Naive thymus-derived CD8-positive, alpha-beta T cell (primary cell): Measurements from ENCODE around the gene MAGI1. TPM values are rescaled to one million over a fixed set of nuclear protein-coding genes. Genes with fewer than 3 reads are reported as not detected.
"Not testable (repeated sequence)": the region's sequence is repeated elsewhere in the genome, so short reads cannot be mapped to it uniquely, and the experiment has no call there.

Experiments
- ATAC-seq, 2 donors: fragments of 150-1000 bp; cut with Tn5 transposase in 1 of 2; sonication (Bioruptor Pico), chemical (Tn5 transposase) in 1 of 2; 1 replicate in 1 of 2; 2 replicates in 1 of 2; pipeline ENCODE4 v1.10.0; 2021; ENCODE audit warnings: mild to moderate bottlenecking in 2 of 2, moderate library complexity in 2 of 2
- POLR2A ChIA-PET: fragments of 350-600 bp; sonication (Branson Sonifier 250); formaldehyde crosslinking; loops from one replicate; lab custom pipeline; 2021; ENCODE audit warnings: antibody characterized with exemption; lab: Charles Lee
- DNase-seq, 10 donors: peaks; one replicate each; pipeline versions ENCODE4 v3.0.0 to v3.0.0-alpha.2; 2020 to 2022
- H3K27ac Mint-ChIP-seq, 10 donors: one replicate each; pipeline ENCODE4 v1.8.0; 2020 to 2022; ENCODE audit warnings: mild to moderate bottlenecking in 10 of 10, mixed read lengths in 10 of 10, moderate library complexity in 4 of 10, inconsistent platforms in 1 of 10
- H3K27me3 Mint-ChIP-seq, 5 donors: one replicate each; pipeline ENCODE4 v1.8.0; 2021 to 2022; ENCODE audit warnings: mixed read lengths in 5 of 5
- H3K36me3 Mint-ChIP-seq, 3 donors: one replicate each; pipeline ENCODE4 v1.8.0; 2020 to 2022; ENCODE audit warnings: mixed read lengths in 3 of 3, mild to moderate bottlenecking in 2 of 3, inconsistent platforms in 1 of 3
- H3K4me1 Mint-ChIP-seq, 4 donors: one replicate each; pipeline ENCODE4 v1.8.0; 2021 to 2022; ENCODE audit warnings: mixed read lengths in 4 of 4
- H3K4me3 Mint-ChIP-seq, 10 donors: one replicate each; pipeline ENCODE4 v1.8.0; 2020 to 2022; ENCODE audit warnings: mild to moderate bottlenecking in 10 of 10, mixed read lengths in 10 of 10, moderate library complexity in 6 of 10, inconsistent platforms in 1 of 10
- H3K9me3 Mint-ChIP-seq, 9 donors: one replicate each; pipeline ENCODE4 v1.8.0; 2020 to 2022; ENCODE audit warnings: mixed read lengths in 9 of 9, mild to moderate bottlenecking in 3 of 9, inconsistent platforms in 1 of 9, moderate library complexity in 1 of 9
- polyA plus RNA-seq, 3 donors: library from polyadenylated mRNA; unstranded; fragments of 300-500 nt; fragmentation: Illumina TruSeq; gene quantifications; one replicate each; pipeline ENCODE4 v1.2.3, GENCODE V29; 2021
- total RNA-seq, 8 experiments: library from RNA in 2 of 8; stranded (reverse) in 2 of 8; gene quantifications; one replicate each; pipeline ENCODE4 v1.2.3 and lab custom pipeline; 2021 to 2026

MAGI1 gene
- total and polyA plus RNA-seq, 5 experiments from 2014 or later = not detected

GRCh38 chr3:65859612-65860011 lies 179.1 kb downstream of the MAGI1 start:
- ATAC-seq, H3K4me3 Mint-ChIP-seq, POLR2A ChIA-PET, DNase-seq, H3K9me3 Mint-ChIP-seq, H3K4me1 Mint-ChIP-seq, H3K27ac Mint-ChIP-seq, H3K36me3 Mint-ChIP-seq, H3K27me3 Mint-ChIP-seq: not testable (repeated sequence)

GRCh38 chr3:65858749-65859148 lies 180.0 kb downstream of the MAGI1 start:
- no peaks in the 10 kb centered on the region for H3K4me1 Mint-ChIP-seq
- ATAC-seq (no peak), DNase-seq (no peak)
- H3K27ac Mint-ChIP-seq = no peak overlapping the region
- peaks cover 0 to 2% (median 0%) of the 10 kb centered on the region in 5 donors for H3K27me3 Mint-ChIP-seq
- peaks cover 0 to 8% (median 4%) of the 10 kb centered on the region in 9 donors for H3K9me3 Mint-ChIP-seq
- H3K4me3 Mint-ChIP-seq = no peak overlapping the region
- POLR2A ChIA-PET = no interaction called here
- H3K36me3 Mint-ChIP-seq = no peaks in the 10 kb centered on the region

DNA sequence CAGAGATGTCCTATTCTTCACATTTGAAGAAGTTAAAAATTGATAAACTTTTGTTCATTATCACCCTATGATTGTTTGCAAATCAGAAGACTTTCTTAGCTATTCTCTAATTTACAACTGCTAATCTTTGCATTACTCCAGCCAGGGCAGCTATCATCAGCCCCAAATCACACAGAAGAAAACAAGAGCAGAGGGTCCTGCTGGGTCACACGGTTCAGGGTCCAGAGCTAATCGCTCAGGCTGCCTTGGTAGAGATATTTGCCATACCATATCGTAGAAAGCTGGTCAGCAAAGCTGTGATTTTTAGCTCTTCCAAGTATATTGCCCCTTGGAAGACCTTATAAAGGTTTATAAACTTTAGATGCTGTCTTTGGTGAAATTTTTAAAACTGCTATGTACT lies 181.4 kb downstream of the MAGI1 start:
- Mint-ChIP-seq H3K9me3 (peaks cover 0 to 8% (median 2%) of the 10 kb centered on the region in 9 donors), H3K36me3 (no peaks in the 10 kb centered on the region), H3K4me1 (no peaks in the 10 kb centered on the region), H3K4me3 (no peak overlapping the region), H3K27ac (no peak overlapping the region), H3K27me3 (peaks cover 0 to 4% (median 0%) of the 10 kb centered on the region in 5 donors)
- DNase-seq (no peak), ATAC-seq (no peak)
- POLR2A ChIA-PET = no interaction called here

DNA sequence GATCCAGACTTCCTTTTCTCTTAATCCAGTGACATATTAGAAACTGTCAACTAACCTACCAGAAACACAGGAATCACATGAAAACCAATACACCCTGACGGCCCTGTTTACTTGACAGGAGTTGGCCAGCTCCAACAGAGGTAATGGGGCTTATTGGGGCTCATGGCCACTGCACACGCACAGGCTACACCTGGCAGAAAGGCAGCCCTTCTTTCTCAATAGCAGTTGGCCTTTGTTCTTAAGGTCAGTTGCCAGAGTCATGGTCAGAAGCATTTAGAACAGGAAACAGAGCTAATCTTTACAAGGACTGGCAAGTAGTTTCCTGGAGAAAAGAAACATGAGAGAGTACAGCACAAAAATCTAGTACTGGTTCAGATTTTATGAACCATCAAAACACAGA lies 181.8 kb downstream of the MAGI1 start:
- H3K4me1 Mint-ChIP-seq = no peaks in the 10 kb centered on the region
- no peaks in the 10 kb centered on the region for H3K36me3 Mint-ChIP-seq
- peaks cover 0 to 8% (median 2%) of the 10 kb centered on the region in 9 donors for H3K9me3 Mint-ChIP-seq
- no peak for DNase-seq
- H3K27ac Mint-ChIP-seq = no peak overlapping the region
- peaks cover 0 to 4% (median 0%) of the 10 kb centered on the region in 5 donors for H3K27me3 Mint-ChIP-seq
- ATAC-seq = no peak
- POLR2A ChIA-PET = no interaction called here
- H3K4me3 Mint-ChIP-seq = no peak overlapping the region

DNA sequence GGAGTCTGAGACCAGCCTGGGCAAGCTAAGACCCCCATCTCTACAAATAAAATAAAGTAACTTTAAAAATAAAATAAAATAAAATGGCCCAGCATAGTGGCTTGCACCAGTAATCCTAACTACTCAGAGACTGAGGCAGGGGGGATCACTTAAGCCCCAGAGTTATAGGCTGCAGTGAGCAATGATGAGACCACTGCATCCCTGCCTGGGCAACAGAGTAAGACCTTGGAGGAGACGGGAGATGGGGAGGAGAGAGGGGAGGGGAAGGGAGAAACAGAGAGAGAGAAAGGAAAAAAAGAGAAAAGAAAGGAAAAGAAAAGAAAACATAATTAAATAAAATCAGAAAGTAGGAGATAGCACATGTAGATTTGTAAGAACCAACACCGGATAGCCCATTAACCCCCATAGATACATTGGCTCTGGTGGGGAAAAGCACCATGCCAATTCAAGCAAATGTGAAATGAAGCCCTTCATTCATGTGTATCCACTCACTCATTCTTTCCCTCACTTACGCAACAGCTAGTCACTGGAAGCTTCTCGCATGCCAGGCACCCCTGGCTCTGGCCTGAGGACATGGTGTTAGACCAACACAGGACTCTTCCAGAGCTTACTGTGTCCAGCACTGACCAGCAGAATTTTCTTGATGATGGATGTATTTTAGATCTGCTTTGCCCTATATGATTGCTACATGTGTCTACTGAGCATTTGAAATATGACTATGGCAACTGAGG lies 183.2 kb downstream of the MAGI1 start:
- Mint-ChIP-seq H3K9me3 (peaks cover 0 to 8% (median 2%) of the 10 kb centered on the region in 9 donors), H3K36me3 (no peaks in the 10 kb centered on the region), H3K27ac (no peak overlapping the region), H3K4me1 (no peaks in the 10 kb centered on the region), H3K27me3 (peaks cover 0 to 5% (median 0%) of the 10 kb centered on the region in 5 donors), H3K4me3 (no peak overlapping the region)
- no peak for ATAC-seq
- POLR2A ChIA-PET = no interaction called here
- DNase-seq = no peak

DNA sequence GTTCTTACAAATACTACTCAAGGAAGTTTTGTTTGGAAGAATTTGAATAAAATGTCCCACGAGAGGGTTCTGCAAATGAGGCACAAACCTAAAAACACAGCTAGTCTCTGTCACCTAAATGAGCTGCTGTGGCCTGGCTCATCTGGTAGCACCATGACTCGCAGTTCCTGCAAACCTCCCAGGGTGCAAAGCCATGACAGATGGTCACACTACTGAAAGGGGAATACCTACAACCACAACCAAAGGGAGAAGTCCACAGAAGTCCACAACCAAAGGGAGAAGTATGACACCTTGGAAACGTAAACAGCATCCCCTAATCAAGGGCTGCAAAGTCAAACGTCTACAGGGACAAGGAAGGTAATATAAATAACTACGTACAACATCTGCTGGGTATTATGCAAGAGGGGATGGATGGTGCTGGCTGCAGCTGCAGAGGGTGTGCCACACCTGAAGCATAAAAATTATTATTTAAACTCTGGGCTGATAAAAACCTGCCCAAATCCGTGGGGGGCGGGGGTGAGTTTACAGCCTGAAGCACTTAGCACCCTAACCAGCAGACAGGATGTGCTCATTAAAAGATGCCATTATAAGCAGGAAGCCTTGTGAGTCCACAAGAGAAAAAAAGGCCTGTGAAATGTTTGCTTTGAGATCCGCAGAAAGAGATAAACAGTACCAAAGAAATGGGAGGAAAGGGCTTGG lies 184.0 kb downstream of the MAGI1 start:
- no peaks in the 10 kb centered on the region for H3K4me1 Mint-ChIP-seq
- POLR2A ChIA-PET = no interaction called here

GRCh38 chr3:65851827-65852226 lies 186.9 kb downstream of the MAGI1 start:
- Mint-ChIP-seq H3K4me1 (no peaks in the 10 kb centered on the region), H3K9me3 (peaks cover 0 to 2% (median 0%) of the 10 kb centered on the region in 9 donors), H3K4me3 (no peak overlapping the region), H3K27me3 (peaks cover 0 to 5% (median 0%) of the 10 kb centered on the region in 5 donors), H3K27ac (no peak overlapping the region), H3K36me3 (no peaks in the 10 kb centered on the region)
- POLR2A ChIA-PET = no interaction called here
- no peak for ATAC-seq
- no peak for DNase-seq

More for the DNA sequence above, 184.0 kb downstream of the MAGI1 start:
- peaks cover 0 to 5% (median 0%) of the 10 kb centered on the region in 5 donors for H3K27me3 Mint-ChIP-seq
- H3K4me3 Mint-ChIP-seq = no peak overlapping the region
- DNase-seq (no peak), ATAC-seq (no peak)
- peaks cover 0 to 6% (median 2%) of the 10 kb centered on the region in 9 donors for H3K9me3 Mint-ChIP-seq
- H3K36me3 Mint-ChIP-seq = no peaks in the 10 kb centered on the region
- no peak overlapping the region for H3K27ac Mint-ChIP-seq

DNA sequence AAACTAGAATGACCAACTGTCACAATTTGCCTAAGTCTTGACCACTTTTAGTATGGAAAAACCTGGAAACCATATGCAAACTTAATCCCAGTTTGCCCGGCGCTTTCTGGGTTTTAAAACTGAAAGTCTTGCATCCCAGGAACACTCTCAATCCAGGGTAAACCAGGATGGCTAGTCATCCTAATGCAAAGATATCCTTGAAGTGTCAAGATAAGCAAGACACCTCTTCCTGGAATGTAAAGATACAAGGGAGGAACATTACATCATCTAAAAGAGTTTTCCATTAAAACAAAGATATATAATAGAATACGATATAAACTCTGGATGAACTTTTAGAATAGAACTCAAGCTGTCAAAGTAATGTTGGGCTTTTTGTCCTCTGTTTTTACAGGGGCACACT lies 188.5 kb downstream of the MAGI1 start:
- H3K4me1 Mint-ChIP-seq = no peaks in the 10 kb centered on the region
- H3K27ac Mint-ChIP-seq = no peak overlapping the region
- peaks cover 0 to 2% (median 0%) of the 10 kb centered on the region in 9 donors for H3K9me3 Mint-ChIP-seq
- no peaks in the 10 kb centered on the region for H3K36me3 Mint-ChIP-seq
- peaks cover 0 to 5% (median 0%) of the 10 kb centered on the region in 5 donors for H3K27me3 Mint-ChIP-seq
- ATAC-seq (no peak), DNase-seq (no peak)
- POLR2A ChIA-PET = no interaction called here
- H3K4me3 Mint-ChIP-seq = no peak overlapping the region

- POLR2A ChIA-PET = no interaction called here
- H3K9me3 Mint-ChIP-seq = peaks cover 0 to 6% (median 0%) of the 10 kb centered on the region in 9 donors
- no peak for DNase-seq
- ATAC-seq = no peak
- no peaks in the 10 kb centered on the region for H3K36me3 Mint-ChIP-seq
- H3K27ac Mint-ChIP-seq = no peak overlapping the region
- H3K4me1 Mint-ChIP-seq = no peaks in the 10 kb centered on the region
- H3K4me3 Mint-ChIP-seq = no peak overlapping the region
- peaks cover 0 to 9% (median 3%) of the 10 kb centered on the region in 5 donors for H3K27me3 Mint-ChIP-seq
These were observed 190.7 kb downstream of the MAGI1 start for GRCh38 chr3:65848024-65848423.

DNA sequence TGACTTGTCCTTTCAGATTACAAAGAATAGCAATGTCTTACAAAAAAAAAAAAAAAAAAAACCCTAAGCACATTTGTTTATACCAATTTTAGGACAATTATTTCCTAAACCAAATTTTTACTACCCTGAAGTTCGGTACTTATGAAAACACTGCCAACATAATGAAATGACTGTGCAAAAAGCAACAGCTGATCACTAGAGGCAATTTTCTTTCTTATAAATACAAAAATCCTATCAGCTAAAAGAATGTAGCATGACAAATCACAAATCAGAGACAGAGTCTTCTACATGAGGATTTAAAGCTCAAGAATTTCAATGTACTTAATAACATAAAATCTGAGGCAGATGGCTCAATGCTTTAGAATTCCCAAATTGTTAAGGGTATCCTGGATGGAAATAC lies 191.8 kb downstream of the MAGI1 start:
- H3K36me3 Mint-ChIP-seq = no peaks in the 10 kb centered on the region
- peaks cover 0 to 16% (median 4%) of the 10 kb centered on the region in 5 donors for H3K27me3 Mint-ChIP-seq
- no peak overlapping the region for H3K4me3 Mint-ChIP-seq
- H3K4me1 Mint-ChIP-seq = no peaks in the 10 kb centered on the region
- no peak for ATAC-seq
- POLR2A ChIA-PET = no interaction called here
- DNase-seq = no peak
- H3K27ac Mint-ChIP-seq = no peak overlapping the region
- H3K9me3 Mint-ChIP-seq = peaks cover 0 to 12% (median 0%) of the 10 kb centered on the region in 9 donors

- peaks cover 0 to 12% (median 0%) of the 10 kb centered on the region in 9 donors for H3K9me3 Mint-ChIP-seq
- H3K27me3 Mint-ChIP-seq = peaks cover 0 to 16% (median 4%) of the 10 kb centered on the region in 5 donors
- H3K36me3 Mint-ChIP-seq = no peaks in the 10 kb centered on the region
- no peak overlapping the region for H3K4me3 Mint-ChIP-seq
- H3K4me1 Mint-ChIP-seq = no peaks in the 10 kb centered on the region
- POLR2A ChIA-PET = no interaction called here
- DNase-seq (no peak), ATAC-seq (no peak)
- no peak overlapping the region for H3K27ac Mint-ChIP-seq
These were observed 194.3 kb downstream of the MAGI1 start for GRCh38 chr3:65844370-65844769.

DNA sequence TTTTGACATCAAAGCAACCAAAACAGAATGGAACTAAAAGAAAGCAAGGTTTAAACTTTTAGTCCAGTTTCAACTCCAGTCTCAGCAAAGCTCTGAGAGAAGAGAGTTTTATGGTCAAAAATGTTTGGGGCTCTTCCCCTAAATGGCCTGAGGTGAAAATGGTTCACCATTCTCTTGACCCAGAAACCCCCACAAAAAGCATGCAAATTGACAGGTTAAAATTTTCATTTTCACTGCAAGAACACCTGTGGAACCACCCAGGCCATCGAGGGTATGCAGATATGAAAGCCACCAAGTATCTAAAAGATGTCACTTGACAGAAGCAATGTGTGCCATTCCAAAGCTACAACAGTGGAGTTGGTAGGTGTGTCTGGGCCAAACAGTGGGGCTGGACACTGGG lies 195.0 kb downstream of the MAGI1 start:
- no peaks in the 10 kb centered on the region for H3K4me1 Mint-ChIP-seq
- H3K36me3 Mint-ChIP-seq = no peaks in the 10 kb centered on the region
- peaks cover 0 to 12% (median 0%) of the 10 kb centered on the region in 9 donors for H3K9me3 Mint-ChIP-seq
- ATAC-seq (no peak), DNase-seq (no peak)
- no peak overlapping the region for H3K4me3 Mint-ChIP-seq
- H3K27ac Mint-ChIP-seq = no peak overlapping the region
- POLR2A ChIA-PET = no interaction called here
- H3K27me3 Mint-ChIP-seq = peaks cover 0 to 16% (median 4%) of the 10 kb centered on the region in 5 donors

DNA sequence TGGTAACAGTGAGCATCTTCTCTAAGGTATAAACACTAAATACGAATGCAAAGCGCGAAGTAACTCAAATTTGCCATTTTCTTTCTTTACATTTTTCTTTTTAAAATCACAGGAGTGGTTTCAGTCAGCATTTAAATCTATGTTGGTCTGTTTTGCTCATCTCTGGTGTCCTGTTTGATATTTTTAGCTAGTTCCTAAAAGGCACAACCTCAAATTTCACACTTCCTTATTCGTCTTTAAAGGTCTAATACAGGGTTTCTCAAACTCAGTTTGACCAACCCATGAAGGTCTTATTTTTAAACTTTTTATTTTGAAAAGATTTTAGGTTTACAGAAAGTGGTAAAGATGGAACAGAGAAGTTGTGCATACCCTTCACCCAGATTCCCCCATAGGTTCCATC lies 201.1 kb downstream of the MAGI1 start:
- POLR2A ChIA-PET = no interaction called here
- H3K9me3 Mint-ChIP-seq = peaks cover 0 to 12% (median 2%) of the 10 kb centered on the region in 9 donors
- ATAC-seq (no peak), DNase-seq (no peak)
- no peaks in the 10 kb centered on the region for H3K36me3 Mint-ChIP-seq
- no peaks in the 10 kb centered on the region for H3K4me1 Mint-ChIP-seq
- peaks cover 0 to 2% (median 1%) of the 10 kb centered on the region in 5 donors for H3K27me3 Mint-ChIP-seq
- no peak overlapping the region for H3K4me3 Mint-ChIP-seq
- H3K27ac Mint-ChIP-seq = no peak overlapping the region
